Activated CD8-positive, alpha-beta memory T cell treated with anti-CD3 and anti-CD28 coated beads for 48 hours (primary cell): ENCODE results near the gene NDRG4.
"Not testable (repeated sequence)": the region's sequence is repeated elsewhere in the genome, so short reads cannot be mapped to it uniquely, and the experiment has no call there.

Source experiments
- DNase-seq, 3 experiments: peaks; one replicate each; pipeline ENCODE4 v3.0.0-alpha.2; 2020; ENCODE audit warnings: low read depth in 2 of 3, low spot score in 2 of 3

Gene NDRG4

DNA sequence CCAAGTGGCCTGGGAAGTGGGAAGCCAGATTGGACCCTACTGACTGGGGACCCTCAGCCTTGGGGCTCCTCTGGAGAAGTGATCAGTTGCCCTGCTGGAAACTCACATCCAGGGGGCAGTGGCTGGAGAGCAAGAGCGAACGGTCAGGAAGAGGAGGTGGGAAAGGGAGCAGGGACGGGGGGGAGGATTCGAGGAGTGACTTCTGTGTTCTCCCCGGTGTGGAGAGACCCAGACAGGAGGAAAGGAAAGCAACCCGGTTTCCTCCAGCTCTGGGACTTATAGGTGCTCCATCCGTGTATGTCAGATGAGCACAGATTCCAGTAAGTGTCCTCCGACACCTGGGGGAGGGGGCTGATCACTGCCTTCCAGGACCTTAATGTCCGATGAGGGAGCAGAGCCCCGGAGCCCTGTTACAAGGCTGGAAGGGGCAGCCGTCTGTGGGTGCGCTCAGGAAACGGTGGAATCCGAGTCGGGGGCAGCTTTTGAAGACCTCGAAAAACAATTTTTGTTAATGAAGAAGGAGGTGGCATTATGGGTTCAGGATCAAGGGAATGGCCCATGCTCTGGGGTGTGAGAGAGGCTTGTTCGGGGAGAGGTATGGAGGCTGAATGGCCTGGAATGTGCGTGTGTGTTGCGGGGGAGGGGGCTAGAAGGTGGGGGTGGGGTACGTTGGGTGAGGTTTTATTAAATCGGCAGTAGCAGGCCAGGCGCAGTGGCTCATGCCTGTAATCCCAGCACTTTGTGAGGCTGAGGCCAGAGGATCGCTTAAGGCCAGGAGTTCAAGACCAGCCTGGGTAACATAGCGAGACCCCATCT, 34.8 kb upstream of the NDRG4 start:
- no peak for DNase-seq

DNA sequence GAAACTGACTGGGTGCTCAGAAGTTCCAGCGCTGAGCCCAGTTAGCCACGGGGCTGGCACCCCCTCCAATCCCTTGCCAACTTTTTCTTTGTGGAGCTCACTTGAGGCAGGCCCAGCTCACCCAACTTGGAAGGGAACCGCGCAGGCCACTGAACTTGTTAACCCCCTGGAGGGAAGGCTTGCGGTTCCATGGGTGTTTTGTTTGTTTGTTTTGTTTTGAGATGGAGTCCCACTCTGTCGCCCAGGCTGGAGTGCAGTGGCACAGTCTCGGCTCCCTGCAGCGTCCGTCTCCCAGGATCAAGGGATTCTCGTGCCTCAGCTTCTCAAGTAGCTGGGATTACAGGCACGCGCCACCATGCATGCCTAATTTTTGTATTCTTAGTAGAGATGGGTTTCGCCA, 34.1 kb upstream of the NDRG4 start:
- no peak for DNase-seq

- DNase-seq = no peak
Observed at GRCh38 chr16:58466396-58466795, 33.5 kb upstream of the NDRG4 start.

- no peak for DNase-seq
Observed at GRCh38 chr16:58467905-58468304, 32.0 kb upstream of the NDRG4 start.

DNA sequence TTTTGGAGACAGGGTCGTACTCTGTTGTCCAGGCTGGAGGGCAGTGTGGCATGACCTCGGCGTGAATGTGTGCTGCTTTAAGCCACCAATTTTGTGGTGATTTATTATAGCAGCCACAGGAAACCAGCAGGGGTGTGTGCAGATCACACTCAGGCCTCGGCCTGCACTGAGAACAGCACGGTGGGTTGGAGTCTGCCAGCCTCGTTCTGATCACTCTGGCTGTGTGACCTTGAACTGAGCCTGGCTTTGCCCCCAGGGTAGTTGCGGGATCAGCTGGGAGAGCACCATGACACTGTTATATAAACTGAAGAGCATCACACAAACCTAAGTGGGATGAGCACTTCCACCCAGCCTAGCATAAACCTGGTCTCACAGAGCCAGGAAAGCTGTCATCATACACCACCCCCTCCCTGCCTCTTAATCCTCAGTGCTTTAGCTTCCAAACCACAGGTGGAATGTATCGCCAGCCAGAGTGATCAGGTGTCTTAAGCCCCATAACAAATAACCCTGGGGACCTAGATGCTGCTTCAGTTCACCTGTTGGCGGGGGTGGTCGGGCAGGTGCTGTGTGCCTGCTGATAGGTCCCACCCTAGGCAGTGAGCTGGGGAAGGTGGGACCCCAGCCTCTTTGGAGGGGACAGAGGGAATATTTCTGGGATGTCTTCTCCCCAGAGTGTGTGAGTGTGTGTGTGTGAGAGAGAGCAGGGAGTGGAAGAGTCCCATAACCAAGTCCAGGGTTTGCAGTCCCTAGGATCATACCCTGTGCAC, 28.6 kb upstream of the NDRG4 start:
- DNase-seq = no peak

DNA sequence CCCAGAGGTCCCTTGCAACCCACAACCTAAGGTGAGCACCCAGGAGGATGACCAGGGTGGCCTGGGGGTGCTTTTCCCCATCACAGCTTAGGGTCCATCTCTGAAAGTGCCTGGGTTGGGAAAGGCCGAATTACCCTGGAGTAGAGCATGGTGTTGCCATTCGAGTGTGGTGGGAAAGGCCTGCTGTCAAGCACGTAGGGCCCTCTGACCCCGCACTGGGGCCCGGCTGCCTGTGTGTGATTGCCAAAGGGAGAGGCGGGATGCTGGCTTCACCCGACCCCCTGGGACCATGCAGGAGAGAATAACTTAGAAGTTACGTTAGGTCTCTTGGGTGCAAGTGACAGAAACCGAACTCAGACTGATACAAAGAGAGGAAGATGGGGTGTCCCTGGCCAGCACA, 27.7 kb upstream of the NDRG4 start:
- DNase-seq = no peak

DNA sequence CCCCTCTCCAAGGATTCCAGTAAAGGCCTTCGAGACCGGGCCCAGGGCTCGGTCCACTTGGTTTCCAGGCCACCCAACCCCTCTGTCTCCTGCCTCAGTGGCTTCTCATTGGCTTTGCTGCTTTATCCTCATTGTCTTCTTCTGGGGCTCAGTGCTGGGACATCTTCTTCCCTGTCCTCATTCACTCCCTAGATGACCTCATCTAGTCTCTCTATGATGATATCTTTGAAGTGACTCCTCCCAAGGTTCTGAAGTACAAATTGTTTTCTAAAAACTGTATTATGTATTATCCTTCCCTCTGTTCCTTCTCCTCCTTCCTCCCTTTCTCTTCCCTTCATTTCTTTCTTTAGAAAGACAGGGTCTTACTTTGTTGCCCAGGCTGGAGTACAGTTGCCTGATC, 27.1 kb upstream of the NDRG4 start:
- no peak for DNase-seq

DNA sequence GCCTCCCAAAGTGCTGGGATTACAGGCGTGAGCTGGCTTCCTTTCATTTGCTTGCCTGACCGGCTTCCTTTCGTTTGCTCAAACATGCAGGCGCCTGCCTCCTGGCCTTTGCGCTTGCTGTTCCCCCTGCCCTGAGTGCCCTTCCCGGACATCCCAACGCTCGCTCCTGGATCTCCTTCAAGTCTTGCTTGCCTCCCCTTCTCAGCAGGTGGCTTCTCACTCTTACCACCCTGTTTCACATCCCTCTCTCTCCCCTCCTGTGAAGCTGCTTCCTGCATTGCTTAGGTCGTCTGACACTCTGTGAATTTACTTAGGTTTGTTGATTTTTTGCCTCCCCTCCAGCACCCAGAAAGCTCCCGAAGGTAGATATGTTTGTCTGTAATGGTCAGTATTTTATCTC, 25.6 kb upstream of the NDRG4 start:
- DNase-seq = no peak

DNA sequence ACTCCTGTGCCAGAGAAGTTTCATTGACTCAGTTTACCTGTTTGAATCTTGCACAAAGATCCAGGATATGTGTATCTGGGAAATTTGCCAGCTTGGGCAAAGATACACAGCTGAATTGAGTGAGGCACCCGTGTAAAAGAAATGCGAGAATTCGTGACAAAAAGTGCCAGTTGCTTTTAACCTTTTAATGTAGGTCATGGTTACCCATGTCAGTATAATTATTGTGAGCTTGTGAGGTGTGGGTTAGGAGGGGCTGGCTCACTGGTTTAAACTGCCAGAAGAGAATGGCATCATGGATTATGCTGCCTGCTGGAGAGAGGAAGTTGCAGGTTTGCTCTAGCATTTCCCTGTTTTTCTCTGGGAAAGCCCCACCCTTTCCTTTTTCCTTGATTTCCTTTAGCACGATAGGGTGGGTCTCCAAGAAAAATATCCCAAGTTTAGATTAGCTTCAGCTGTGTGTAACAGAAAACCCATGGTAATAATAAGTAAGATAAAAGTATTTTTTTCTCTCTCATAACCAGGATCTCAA, 24.8 kb upstream of the NDRG4 start:
- DNase-seq = no peak

DNA sequence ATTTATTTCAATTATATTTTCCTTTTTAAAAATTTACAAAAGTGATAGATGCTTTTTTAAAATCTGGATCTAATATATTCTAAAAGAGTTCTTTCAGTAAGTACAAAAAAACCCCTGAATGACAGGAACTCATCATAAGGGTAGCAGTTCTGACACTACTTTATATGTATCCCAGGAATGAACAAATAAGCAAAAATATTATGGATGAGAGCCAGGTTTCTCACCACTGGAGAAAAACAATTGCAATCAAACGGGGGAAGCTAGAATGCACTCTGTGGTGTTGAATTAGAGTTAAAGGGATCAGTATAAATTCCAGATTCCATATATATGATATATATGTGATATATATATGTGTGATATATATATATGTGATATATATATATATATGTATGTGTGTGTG, 23.2 kb upstream of the NDRG4 start:
- DNase-seq = no peak

GRCh38 chr16:58478427-58478826, 21.5 kb upstream of the NDRG4 start:
- DNase-seq = no peak

GRCh38 chr16:58481226-58481869, 18.6 kb upstream of the NDRG4 start:
- no peak for DNase-seq

DNA sequence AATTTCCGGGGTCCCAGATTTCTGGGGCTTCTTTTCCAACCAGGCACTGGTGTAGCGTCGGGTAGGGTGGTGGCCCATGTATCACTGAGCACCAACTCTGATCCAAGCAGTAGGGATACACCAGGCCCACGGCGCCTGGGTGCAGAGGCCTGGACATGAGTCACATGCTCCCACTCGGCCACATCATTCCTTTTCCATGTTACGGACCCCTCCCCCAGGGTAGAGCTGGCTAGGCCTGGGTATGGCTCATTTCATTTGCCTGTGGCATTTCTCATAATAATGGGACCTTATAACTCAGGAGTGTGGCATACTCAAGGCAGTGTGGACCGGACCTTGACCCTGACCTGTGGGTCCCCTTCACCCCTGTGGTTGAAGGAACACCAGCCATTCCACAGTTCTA, 18.0 kb upstream of the NDRG4 start:
- no peak for DNase-seq

- no peak for DNase-seq
Observed at GRCh38 chr16:58485184-58485887, 14.6 kb upstream of the NDRG4 start.

- DNase-seq = peak; percentile 38 to 58 (median 57)
Observed at GRCh38 chr16:58487566-58488351, 12.2 kb upstream of the NDRG4 start.

- DNase-seq = no peak
Observed at GRCh38 chr16:58488531-58488930, 11.4 kb upstream of the NDRG4 start.

DNA sequence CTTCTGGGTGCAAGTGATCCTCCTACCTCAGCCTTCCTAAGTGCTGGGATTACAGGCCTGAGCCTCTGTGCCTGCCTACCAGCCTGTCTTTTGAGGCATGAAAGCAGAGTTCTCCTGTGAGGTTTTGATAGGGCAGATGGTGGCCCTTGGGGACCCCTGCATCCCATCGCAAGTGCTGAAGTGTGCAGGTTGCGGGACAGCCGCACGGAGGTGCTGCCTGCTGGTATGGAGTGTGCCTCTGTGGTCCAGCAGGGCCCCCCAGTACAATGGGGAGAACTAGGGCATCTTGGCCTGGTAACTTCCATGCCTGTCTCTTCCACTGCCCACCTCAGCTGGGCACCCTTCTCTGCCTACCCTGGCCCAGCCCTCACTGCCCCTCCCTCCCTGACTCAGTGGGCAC, 9.9 kb upstream of the NDRG4 start:
- no peak for DNase-seq

- not testable (repeated sequence) for DNase-seq
Observed at GRCh38 chr16:58490539-58490938, 9.4 kb upstream of the NDRG4 start.

DNA sequence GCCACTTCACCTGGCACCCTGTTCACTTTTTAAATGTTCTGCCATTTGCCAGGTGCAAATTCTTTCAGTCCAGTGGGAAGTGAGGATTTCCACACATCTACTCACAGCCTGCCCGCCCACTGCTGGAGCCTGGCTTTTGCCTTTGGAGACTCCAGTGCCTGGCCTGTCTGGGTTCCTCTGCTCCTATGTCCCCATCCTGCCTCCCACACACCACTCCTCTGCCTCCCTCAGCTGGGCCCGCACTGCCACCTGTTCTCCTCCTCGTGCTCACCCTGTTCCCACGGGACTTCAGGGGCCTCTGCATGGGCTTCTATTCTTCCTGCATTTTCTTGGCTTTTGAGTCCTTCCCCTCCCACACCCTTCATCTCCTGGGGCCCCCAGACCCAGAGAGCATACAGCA, 7.9 kb upstream of the NDRG4 start:
- DNase-seq = no peak

GRCh38 chr16:58492735-58493134, 7.2 kb upstream of the NDRG4 start:
- DNase-seq = no peak
